HL-60/S4 (cell line): ENCODE measurements around the gene SWI5.

Experiments
- in situ Hi-C: fragments of 300-500 bp; cut with MboI; formaldehyde crosslinking; loops from 2 replicates; pipeline ENCODE4 v1.14.3; 2022; ENCODE audit warnings: low sequenced_read_pairs

The SWI5 gene

DNA sequence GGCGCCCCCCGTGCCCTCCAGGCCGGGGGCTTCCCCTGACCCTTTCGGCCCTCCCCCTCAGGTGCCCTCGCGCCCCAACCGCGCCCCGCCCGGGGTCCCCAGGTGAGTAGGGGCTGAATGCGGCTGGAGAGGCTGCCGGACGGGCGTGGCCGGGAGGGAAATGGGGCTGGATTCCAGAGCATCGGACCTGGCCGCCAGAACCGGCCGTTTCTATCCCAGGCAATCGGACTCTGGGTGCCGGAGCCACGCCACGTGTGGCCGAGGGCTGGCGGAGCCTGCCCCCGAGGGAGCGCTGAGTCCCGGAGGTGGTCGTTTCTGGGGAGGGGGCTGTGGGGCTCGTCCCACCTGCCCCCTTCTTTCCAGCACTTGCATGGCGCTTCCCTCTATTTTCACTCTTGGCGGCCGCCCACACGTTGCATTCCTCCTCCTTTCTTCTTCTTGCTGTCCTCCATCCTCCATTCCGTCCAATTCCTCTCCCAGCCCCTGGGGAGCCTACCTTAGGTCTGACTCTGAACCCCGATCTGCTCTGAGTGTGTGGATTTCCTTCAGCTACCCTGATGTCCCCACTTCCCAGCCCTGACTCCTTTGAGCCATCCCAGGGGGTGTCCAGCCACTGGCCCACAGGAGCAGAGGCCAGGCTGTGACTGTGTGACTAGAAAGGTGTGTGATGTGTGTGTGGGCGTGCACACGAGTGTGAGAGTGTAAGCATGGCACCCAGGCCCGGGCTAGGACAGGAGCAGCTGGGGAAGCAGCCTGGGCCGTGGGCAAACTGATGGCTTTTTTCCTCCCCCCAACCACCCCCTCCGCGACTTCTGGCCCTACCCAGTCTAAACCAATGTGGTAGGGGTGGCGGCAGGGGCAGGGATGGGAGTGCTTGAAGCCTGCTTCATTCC lies 25.0 kb upstream of the SWI5 start:
- in situ Hi-C loops, result no loop called here

DNA sequence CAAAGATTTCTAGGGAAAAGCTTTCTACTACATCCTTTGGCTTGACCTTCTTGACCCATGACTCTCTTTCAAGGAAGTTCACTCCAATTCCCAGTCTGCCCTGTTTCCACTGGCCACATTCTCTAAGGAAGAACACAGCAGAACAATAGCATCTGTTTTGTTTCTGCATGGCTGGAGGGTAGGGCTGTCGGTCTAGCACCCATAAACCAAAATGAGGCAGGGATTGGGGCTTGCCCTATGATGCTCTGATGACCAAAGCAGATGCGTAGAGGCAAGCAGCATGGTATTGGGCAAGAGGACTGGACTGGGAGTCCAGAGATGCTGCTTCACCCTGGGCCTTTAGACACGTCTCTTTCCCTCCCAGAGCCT lies 24.4 kb upstream of the SWI5 start:
- in situ Hi-C loops, result no loop called here

DNA sequence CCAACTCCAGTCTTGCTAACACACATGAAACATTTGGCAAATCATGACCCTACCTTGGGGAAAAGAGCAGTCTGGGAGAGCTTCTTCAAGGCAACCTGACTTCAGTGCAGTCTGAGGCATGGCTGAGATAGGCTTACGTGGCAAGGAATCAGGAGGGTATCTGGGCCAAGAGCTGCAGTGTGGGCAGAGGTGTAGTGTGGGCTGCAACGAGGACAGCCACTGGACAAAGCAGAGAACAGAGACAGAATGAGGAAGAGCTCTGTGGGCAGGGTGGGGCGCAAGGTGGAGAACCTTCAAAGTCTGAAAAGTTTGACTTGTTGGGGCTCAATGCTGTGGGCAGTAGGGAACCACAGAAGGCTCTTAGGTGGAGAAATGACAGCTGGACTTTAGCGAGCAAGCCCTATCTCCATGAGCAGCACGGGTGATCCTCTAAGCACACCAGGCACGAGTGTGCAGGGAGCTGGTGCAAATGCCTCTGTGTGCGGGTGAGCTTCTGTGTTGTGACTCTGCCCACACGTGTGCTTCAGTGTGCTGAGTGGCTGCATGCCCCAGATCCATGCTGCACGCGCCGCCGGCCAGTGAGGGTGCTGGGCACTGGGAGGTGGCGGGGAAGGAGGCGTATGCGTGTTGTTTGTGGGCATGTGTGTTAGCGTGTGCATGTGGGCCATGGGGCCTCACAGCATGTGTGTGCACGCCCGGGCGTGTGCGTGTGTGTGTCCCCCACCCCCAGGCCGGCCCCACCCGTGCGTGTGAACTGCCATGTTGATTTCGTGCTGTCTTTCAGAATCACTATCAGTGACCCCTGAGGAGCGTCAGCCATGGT lies 23.5 kb upstream of the SWI5 start:
- in situ Hi-C loops, result no loop called here

DNA sequence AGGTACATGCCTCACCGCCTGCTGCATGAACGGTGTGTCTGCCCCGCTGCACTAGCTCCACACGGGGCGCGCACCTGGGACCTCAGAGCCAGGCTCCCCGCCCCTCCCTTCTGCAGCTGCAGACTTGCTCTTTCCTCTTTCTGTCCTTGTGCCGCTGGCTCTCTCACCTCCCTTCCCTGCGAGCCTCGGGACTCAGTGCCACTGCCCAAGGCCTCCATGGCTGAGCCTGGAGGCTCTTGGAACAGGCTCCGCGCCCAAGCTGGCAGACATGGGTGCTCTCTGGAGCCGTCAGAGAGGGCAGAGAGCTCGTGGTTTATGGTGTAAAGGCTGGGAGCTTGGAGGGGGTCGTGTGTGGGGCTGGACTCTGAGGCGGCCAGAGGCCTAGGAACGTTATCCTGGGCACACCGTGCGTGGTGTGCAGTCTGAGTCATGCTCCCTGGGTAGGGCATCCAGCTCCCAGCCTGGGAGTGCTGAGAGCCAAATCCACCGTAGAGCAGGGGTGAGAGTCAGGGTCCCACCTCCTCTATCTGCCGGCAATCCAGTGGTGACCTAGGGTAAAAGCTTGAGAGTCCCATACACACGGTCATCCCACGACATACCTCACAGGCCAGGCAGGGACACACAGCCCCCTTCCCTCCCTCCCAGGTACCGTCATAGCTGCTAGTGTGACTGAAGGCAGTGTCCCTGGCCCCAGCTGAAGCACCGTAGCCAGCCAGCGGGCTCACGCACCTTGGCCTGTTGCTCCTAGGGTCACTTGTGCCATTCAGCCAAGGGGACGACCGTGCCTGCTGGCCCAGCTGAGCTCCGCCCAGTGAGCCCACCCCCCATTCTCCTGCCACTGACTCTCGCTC lies 22.7 kb upstream of the SWI5 start:
- in situ Hi-C loops, result no loop called here

DNA sequence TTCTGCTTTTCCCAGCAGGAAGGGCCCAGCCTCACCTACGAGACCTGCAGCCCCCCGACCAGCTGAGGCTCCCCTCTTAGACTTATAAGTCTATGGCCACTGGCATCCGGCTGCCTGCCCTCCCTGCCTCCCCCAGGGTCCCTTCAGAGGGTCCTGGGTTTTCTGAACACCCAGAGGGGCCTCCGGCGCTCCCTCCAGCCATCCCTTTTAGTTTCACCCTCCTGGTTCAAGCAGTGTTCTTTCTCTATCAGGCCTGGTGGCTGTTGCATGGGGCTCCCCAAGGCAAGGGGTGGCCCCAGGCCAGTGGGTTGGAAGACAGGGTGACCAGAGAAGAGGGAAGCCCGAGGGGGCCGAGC lies 22.1 kb upstream of the SWI5 start:
- in situ Hi-C loops, result no loop called here

DNA sequence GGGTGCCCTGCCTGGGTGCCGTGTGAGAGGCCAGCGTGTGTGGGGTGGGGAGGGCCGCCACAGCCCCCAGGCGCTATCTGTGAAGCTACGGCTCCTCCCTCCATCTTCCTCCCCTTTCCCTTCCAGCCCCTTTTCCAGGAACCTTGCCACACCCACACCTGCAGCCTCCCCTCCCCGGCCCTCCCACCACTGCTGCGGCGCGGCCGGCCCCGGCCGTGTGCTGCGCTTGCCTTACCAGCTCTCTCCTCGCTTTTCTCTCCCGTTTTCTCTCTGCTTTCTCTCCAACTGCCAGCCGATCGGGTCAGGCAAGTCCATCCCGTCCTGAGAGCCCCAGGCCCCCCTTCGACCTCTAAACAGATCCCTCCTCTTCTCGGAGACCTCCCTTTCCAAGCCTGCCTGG lies 21.7 kb upstream of the SWI5 start:
- in situ Hi-C loops, result no loop called here

DNA sequence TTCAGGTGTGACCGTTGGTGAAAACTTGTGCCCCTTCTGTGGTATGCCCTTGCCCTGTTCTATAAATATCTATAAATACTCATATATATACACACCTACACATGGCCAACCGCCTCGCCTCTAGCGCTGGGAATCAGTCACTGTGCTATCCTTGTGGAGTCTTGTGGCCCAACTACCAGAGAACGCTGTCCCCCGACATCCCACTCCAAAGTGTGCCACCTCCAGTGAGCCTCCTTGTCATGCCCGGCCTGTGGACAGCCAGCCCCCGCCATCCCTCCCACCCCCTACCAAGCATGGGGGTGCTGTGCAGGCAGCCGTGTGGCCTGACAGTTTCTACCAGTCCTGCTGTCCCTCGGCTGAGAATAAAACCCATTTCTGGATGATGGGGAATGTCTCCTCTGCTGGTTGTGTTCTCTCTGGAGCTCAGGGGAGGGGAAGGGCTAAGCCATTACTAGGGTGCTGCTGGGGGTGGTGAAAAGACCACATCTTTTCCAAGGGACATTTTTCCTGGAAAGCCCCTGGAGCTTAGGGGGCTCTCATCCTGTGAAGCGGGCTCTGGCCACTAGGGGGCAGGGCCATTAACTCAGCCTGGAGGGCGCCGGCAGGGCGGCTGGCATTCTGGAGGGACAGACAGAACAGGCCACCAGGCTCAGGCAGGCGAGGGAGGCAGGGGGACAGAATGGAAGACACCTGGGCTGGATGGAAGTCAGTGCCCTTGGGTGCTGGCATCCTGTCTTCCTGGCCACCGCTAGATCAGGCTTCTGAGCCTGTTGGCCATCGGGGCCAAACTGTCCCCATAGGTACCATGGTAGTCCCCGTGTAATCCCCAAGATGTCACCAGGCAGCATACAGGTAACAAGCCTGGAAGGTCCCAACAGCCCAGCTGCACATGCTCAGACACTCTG lies 21.0 kb upstream of the SWI5 start:
- in situ Hi-C loops, result no loop called here

DNA sequence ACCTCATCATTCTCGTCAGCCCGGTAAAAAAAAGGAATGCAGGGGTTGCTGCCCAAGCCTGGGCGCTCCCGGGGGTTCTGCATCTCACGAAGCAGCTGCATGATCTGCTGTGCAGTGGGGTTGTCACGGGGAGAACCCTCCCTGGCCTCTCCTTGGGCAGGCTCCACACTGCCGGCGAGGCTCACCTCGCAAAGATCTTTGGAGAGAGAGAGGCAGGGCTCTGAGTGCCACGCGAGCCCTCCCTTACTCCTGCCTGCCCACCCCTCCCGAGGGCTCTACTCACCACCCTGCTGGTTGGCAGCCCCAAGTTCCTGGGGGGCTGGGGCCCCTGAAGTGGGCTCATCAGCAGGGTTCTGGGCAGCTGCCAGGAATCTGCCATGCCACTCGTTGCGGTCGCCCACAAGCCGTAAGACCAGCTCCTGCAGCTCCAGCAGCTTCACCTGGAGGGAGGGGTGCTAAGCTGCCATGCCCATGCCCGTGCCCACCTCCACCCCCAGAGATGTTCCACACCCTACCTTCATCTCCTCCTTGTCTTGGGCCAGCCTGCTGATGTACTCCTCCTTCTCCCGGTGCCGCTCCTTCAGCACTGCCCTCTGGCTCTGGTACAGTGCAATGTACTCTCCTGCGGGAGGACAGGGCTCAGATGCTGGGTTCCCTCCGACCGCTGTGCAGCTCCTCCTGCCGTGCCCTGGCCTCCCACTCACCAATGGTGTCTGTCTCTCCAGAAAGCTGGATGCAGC lies 18.8 kb upstream of the SWI5 start:
- in situ Hi-C loops, result no loop called here

DNA sequence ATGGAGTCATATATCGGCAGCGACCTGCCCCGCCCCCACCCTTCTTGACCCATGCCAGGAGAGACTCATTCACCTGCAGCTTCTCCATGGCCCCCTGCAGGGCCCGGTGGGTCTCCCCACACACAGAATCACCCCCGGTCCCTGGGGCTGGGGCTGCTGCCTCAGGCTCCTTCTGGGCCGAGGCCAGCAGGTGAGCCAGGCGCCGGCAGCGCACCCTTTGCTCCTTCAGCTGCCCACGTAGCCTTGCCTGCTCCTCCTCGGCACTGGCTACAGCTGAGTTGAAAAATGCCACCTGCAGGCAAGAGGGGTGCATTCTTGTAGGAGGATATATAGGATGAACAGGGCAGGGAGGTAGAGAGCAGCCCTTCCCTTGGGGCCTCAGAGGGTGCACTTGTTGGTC lies 18.2 kb upstream of the SWI5 start:
- in situ Hi-C loops, result no loop called here

DNA sequence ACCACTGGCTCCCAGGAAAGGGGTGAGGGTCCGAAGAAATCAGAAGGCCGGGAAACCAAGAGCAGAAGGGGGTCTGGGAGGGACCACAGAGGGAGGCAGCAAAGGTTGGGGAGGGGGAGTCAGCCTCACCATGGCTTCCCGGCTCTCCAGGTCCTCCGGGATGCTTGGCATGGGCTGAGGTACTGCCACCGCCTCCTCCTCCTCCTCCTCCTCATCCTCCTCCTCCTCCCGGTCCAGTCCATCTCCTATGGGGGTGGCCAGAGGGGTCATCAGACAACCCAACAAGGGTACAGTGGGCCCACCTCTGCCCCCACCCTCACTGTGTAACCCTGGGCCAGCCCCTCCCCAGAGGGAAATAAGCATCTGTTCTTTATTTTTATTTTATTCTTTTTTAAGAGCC lies 17.8 kb upstream of the SWI5 start:
- in situ Hi-C loops, result no loop called here

DNA sequence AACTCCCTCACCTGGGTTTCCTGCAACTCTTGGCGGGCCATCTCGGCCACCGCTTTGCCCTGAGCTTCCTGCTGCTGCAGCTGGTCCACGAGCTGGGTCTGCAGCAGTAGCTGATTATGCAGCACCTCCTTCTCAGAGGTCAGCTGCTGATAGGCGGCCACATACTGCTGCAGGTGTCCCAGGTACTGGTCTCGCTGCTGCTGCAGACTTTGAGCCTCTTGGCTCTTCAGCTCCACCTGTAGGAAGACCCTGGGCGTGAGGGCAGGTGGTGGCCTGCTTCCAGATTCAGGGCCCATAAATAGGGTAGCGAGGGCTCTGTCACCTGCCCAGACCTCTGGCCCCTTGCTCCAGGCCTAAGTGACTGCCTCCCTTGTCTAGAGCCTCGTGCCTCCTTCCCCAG lies 16.9 kb upstream of the SWI5 start:
- in situ Hi-C loops, result no loop called here

DNA sequence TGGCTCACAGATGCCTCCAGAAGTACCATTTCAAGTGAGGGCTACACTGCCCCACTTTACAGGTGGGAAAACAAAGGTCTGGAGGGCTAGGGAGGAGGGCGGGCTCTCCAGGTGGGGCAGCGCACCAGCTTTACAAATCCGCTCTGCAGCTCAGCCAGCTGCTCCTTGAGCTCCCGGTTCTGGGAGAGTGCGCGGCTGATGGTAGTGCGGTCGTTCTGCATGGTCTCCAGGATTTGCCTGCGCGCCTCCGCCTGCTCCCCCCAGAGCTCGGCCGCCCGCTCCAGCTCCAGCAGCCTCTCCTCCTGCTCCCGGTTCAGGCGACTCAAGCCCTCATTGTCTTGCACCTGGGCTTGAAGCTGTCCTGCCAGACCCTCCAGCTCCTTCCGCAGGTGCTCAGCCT lies 15.7 kb upstream of the SWI5 start:
- in situ Hi-C loops, result no loop called here

DNA sequence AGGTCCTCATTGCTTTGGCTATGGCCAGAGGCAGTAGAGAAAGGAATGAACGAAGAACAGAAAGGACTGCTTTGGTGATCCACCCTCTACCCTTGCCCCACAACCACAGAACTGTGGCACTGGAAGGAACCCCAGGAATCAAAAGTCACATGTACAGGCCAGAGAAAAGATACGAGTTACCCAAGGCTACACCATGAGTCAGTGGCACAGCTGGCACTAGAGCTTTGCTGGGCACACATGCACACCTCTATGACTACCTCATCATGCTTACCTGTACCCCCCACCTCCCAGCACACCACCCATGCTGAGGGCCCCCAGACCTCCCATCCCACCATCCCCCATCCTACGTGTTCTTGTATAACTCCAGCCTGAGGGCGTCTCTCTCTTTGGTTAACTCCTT lies 13.4 kb upstream of the SWI5 start:
- in situ Hi-C loops, result no loop called here

DNA sequence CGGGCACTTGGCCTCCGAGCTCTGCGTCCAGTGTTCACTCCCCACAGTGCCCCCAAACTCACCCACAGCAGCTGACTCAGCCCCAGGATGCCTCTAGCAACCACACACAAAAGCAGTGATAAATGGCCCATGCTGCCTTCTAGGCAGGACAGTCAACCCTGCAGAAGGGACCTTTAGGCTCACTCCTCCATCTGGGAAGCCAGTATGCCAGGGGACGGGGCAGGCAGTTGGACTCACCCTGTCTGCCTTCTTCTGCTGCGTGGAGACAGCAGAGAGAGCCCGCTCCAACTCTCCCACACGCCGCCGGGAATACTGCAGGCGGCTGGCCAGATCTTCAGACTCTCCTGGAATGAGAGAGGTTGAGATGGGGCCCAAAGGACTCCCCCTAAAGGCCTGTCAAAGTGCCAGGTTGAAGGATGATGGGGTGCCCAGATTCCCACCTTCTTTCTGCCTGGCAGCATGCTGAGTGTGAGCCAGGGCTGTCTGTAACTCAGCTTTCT lies 10.7 kb upstream of the SWI5 start:
- in situ Hi-C loops, result no loop called here

DNA sequence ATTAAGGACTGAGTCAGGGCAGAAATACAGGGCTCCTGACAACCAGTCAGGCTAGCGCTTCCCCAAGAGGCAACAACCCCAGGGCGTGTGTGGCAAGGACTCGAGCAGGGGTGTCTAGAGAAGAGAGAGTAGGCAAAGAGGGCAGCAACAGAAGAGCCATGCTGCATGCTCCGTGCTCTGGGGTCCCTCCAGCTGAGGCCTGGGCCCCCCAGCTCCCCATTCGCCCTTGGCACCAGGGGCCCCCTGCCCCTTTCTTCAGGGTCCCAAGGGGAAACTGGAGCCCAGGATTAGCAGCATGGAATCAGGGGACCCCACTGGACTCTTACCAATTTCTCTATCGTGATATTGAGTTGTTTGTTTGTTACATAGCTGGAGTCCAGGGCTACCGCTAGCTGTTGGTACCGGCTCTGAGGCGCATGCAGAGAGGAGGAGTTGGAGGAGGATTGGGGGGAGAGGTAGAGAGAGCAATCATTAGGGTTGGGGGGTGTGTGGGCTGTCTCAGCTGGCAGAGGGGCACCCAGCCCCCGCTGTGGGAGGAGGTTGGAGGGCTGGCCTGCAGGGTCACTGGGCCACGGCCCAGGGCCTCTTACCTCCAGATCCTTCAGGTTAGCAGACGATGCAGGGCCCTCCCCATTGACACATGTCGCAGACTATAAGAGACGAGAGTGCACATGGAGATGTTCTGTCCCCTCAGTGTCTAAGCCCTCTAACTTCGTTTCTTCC lies 9.0 kb upstream of the SWI5 start:
- in situ Hi-C loops, result no loop called here

DNA sequence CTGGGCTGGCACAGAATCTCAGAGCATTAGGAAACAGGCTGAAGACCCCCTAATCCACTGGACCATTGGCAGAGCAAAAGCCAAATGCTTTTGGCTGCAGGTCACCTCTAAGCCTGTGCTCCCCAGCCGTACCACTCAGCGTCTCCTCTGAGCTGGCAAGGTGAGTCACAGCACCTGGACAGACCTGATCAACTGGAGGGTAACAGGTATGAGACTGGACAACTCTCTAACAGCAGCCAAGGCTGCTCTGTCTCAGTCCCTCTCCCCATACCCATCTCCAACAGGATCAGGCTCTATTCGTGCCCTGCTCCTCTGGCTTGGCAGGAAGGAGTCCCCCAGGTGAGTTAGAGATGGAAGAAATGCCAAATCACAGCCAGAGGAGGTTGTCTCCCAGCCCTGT lies 5.0 kb upstream of the SWI5 start:
- in situ Hi-C loops, result no loop called here

DNA sequence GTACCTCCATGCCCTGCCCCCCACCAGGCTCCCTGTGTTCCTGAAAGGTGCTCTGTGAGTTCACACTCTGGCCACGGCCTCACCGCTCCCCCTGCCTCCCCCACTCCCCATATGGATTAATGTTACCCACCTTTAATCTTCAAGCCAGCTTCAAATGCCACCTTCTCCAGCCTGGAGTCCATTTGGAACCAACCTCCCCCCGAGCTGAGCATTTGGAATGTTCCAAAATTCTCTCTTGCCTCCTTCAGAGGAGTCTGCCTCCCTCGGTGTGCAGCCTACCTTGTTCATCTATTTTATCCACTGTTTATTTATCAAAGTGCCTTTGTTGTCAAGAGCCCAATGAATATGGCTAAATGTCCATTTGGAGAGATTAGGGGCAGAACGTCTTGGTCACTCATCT lies 4.6 kb upstream of the SWI5 start:
- in situ Hi-C loops, result no loop called here

DNA sequence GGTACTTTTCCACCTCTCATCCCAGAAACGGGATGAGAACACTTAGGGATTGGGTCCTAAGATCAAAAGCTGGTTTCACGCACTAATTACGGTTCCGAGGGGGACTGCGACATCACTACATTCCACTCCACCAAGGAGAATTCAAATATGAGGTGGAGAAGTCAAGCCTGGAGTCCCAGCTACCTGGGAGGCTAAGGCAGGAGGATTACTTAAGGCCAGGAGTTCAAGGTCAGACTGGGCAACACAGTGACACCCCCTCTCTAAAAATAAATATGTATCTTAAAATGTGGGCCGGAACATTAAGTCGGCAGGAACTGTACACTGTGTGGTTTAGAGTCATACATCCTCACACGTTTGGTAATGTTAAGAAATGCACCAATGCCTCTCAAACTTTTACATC lies 1.8 kb upstream of the SWI5 start:
- in situ Hi-C loops, result no loop called here
